Anterior cingulate cortex (tissue), 58 donors: Measurements from ENCODE around the gene RAI14.

Experiments
- DNase-seq, 58 donors: peaks; one replicate each; lab custom pipeline; 2025; lab: John Stamatoyannopoulos, UW

Gene RAI14

DNA sequence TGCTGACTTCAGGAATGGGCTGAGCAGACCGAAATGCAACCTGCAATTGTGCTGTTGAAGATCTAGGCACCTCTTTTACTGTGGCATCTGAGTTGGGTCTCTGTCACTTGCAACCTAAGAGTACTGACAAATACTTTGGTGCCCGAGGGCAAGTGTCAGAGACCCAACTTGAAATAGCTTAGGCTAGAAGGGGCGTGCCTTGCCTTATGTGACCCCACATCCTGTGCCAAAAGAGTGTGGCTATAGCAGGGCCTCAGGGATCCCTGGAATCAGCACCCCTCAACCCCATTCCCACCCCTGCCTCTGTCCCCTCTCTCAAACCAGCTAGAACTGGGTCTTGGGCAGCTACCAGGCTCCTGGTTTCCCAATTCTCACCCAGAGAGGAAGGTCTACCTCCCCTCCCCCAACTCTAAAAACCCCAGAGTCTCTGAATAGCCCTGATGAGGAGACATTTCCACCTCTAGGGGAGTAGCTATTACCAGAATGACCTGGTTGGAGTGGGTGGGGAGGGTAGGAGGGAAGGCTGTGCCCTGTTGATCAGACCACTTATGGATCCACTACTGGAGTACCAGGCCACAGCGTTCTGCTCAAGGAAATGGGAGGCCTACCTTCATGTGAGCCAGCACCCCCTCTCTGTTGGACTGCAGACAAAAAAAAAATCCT is 17.5 kb downstream of the RAI14 start:
- DNase-seq: no peak

DNA sequence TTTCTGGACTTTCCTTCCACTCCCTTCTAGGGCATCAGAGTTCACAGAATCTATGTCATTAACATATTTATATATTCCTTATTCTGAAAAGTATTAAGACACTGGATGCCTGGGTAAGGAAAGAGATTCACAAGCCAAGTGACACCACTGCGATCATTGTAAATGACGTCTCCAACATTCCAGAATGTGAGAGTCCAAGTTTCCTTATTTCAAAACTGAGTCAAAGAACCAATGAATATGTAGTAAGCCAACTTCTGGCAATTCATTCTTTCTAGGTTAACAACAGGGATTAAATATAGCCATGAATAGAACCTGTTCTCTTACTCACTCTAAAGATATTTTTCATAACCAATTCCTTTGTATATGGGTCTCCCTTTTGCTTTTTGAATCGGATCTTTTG is 18.1 kb downstream of the RAI14 start:
- no peak for DNase-seq

- no peak for DNase-seq
These were observed 19.7 kb downstream of the RAI14 start for GRCh38 chr5:34675857-34676256.

DNA sequence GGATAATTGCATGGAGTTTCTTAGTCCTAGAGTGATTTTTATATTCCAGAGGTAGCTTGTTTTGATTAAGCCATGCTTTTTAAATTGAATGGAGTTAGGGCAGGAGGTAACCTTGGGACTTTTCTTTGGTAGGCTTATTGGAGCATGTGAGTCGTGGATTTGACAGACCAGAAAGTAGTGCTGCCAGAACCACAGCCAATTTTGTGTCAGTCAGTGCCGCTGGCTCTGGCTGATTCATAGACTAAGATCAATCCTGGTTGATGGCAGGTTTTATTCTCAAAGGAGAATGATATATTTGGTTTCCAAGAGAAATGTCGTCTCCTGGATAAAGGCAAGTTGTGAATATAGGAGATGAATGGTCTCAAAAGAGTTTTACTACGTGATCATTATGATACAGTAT is 20.3 kb downstream of the RAI14 start:
- DNase-seq: no peak

- no peak for DNase-seq
These were observed 21.3 kb downstream of the RAI14 start for GRCh38 chr5:34677428-34677827.

- no peak for DNase-seq
These were observed 24.8 kb downstream of the RAI14 start for GRCh38 chr5:34680896-34681295.

DNA sequence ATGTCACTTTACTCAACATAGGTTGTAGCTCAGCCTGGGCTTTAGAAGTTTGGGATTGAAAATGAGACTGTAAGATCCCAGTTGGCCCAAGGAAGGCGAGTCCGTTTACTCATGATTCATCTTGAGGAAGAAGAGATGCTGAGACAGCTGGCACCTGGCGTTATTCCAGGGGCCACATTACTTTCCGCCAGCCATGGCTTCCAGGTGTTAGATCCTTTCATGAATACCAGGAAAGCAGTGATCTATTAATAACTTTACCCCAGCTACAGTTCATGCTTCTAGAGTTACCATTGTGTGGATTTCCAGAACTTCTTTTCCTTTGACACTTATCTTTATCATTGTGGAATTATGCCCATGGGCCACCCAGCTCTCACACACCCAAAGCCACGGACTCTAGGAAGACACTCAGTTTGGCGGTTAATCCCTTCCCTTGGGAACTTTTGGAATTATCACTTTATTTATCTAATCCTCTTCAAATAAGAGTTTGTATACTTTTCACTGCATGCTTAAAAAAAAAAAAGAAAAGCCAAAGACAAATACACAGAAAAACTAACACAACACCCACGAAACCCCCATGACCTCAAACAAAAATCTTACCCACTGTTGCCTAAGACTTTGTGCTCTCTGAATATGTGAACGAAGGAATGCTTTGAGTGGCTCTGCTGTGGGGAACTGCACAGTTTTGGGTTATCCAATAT is 26.9 kb downstream of the RAI14 start:
- no peak for DNase-seq

DNA sequence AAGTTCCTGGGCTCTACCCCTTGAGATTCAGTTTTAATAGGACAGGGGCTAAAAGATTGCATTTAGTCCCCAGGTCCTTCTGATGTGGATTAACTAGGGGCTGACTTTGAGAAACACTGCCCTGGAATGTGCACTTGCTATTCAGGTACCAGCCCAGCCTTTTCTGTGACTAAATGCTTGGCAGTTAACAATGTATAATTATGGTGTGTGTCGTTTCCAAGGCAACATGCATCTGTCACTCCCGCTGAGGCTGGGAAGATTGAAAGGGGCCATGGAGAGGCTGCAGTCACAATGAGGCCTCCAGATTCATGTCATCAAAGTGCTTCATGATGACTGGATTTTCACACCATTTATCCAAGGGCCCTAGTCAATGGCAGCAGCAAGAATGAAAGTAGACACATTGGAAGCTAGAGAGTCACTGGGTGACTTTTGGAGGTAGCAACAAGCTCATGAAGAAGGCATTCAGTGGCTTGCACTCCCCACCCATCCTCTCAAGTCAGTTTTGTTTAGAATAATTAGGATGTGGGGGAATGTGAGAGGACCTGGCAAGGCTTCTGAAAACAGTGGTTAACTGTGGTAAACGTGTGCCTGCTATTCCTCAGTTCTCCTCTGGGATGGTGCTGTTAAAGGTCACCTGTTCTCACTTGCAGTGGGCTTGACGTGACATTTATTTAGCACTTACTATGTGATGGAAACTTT is 28.3 kb downstream of the RAI14 start:
- peak in 16 of 58 donors; percentile 1 to 23 (median 6) for DNase-seq

GRCh38 chr5:34684980-34685352 is 28.8 kb downstream of the RAI14 start:
- DNase-seq: no peak

DNA sequence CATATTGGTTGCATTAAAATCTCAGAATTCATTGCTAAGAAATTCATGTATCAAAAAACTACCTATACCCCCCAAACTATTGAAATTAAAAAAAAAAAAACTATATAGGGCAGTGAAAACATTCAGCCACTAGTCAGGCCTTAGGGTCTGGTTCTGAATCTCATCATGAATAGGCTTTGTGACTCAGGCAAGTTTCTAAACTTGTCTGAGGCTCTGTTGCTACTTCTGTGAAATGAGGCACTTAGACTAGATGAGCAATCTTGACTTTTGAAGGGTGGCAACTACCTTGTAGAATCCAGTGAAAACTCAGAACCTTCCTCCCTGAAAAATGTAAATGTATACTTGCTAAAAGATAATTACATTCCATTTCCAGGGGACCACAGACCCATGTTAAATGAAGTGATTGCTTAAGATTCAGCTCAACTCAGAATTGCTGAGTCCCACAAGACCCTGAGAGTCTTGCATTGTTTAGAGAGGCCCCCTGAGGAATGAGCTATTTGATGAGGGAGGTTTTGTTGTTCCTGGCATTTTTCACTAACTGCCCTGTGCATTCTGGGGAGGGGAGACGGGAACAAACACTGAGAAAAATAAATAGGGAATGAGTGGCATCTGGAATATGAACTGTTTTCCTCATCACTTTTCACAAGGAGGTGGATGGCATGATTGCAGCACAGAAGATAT is 29.5 kb downstream of the RAI14 start:
- DNase-seq: no peak

- DNase-seq: peak in 8 of 58 donors; percentile 2 to 29 (median 11)
These were observed 30.7 kb downstream of the RAI14 start for GRCh38 chr5:34686762-34687268.

DNA sequence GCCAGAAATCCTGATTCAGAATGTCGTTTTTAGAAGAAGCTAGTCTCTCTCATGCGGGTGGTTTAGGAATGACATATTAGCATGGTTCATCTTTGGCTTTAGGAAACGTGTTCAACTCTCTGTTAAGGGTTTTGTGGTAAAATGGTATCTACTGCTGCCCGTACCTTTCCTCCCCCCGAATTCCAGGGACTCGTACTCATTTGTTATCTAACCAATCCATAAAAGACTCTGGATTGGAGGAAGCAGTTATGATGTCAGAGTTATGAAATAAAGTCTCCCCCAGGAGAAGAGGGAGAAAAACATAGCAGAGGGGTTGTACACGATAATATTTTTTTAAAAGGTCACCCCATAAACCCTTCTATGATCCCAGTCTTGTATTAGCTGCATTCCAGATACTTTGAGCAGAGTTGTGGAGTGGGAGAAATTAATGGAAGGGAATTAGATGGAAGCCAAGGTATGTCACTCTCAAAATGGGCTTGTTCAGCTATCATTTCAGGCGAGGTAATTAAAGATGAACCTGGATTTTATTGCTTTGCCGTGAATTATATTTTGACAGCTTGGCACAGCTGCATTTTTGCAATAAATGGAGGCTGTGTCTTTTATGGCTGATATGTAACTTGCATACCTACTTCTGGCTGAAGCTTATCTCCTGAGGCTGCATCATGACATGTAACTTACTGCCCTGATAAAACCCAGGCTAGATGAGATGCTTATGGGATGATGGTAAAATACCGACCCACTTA is 31.3 kb downstream of the RAI14 start:
- DNase-seq: no peak

- DNase-seq: peak in 1 of 58 donors; percentile 17
These were observed 32.1 kb downstream of the RAI14 start for GRCh38 chr5:34688015-34688810.

DNA sequence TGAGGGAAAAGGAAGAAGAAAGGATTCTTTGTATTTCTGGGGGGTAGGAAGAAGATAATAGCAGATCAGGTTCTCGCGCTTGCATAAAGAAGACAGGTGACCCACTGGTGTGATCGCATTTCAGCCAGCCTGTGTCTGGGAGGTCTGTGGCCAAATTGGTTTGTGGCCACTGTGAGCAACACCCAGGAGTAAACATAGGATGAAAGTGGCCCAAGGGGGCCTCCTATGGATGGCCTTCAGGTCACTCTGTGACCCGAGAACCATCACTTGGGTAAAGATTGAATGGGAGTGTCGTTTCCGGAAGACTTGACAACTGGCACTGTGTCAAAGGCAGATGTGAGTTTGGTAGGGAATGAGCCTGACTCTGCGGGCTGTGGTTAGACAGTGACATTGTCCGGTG is 34.2 kb downstream of the RAI14 start:
- no peak for DNase-seq

GRCh38 chr5:34690898-34691297 is 34.8 kb downstream of the RAI14 start:
- no peak for DNase-seq

- DNase-seq: no peak
These were observed 35.2 kb downstream of the RAI14 start for GRCh38 chr5:34691326-34691725.

DNA sequence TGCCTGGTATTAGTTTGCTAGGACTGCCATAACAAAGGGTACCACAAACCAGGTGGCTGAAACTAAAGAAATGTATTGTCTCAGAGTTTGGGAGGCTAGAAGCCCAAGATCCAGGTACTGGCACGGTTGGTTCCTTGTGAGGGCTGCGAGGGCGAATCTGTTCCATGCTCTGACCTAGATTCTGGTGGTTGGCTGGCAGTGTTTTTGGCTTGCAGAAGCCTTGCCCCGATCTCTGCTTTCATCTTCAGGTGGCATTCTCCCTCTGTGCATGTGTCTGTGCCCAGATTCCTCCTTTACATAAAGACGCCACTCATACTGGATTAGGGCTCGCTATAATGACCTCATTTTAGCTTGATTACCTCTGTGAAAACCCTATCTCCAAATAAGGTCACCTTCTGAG is 36.7 kb downstream of the RAI14 start:
- DNase-seq: peak in 2 of 58 donors; percentile 7 to 10

GRCh38 chr5:34694012-34694411 is 37.9 kb downstream of the RAI14 start:
- DNase-seq: no peak

GRCh38 chr5:34694685-34695084 is 38.6 kb downstream of the RAI14 start:
- DNase-seq: no peak
